RWPE1 (cell line): ENCODE results near the gene ALDH1L2.

Experiments used
- CTCF ChIA-PET: fragments of 350-600 bp; sonication (Branson Sonifier 250); formaldehyde crosslinking; extraction: SDS; loops from one replicate; lab custom pipeline; 2021; lab: Yijun Ruan, JAX
- POLR2A ChIA-PET: fragments of 400-600 bp; formaldehyde crosslinking; extraction: SDS; loops from one replicate; lab custom pipeline; 2020; ENCODE audit warnings: antibody characterized with exemption; ENCODE audit not compliant: low non-redundant PET; lab: Yijun Ruan, JAX
- DNase-seq: peaks from one replicate; pipeline ENCODE4 v3.0.0; 2012; ENCODE audit warnings: low spot score
- H3K27ac ChIP-seq: fragments of 450-650 bp; 2 replicates; pipeline ENCODE4 v1.5.1; 2017
- TF ChIP-seq, protein P1 (sequence below): fragments of 450-650 bp; conservative IDR thresholded peaks from 2 replicates; pipeline ENCODE4 v1.5.1; 2017; ENCODE audit warnings: low read depth, mild to moderate bottlenecking

The ALDH1L2 gene

DNA sequence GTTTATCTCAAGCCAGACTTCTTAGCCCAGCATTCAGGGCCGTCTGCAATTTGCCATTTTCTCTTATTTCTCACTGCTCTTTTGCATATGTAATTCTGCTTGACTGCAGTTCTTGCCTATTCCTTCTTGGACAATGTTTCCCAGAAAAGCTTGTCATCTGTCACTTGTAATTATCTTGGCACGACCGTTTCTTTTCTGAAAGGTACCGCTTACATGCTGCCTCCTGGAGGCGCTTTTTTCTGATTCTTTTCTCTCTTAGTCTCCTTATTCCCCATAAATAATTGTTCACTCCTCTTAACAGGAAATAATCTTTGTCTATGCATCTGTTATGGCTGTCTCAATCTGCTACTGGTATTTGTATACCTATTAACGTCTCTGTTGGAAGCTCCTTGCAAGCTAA lies 1.2 kb upstream of the ALDH1L2 start:
- H3K27ac ChIP-seq: no peak overlapping the region
- DNase-seq: no peak
- ChIA-PET POLR2A (no interaction called here), CTCF (interaction anchor here (0.6 kb wide), 1 partner anchor 1063 kb away, joined by 3 read pairs; no protein-coding TSS in a partner anchor)
- TF ChIP-seq, protein P1, sequence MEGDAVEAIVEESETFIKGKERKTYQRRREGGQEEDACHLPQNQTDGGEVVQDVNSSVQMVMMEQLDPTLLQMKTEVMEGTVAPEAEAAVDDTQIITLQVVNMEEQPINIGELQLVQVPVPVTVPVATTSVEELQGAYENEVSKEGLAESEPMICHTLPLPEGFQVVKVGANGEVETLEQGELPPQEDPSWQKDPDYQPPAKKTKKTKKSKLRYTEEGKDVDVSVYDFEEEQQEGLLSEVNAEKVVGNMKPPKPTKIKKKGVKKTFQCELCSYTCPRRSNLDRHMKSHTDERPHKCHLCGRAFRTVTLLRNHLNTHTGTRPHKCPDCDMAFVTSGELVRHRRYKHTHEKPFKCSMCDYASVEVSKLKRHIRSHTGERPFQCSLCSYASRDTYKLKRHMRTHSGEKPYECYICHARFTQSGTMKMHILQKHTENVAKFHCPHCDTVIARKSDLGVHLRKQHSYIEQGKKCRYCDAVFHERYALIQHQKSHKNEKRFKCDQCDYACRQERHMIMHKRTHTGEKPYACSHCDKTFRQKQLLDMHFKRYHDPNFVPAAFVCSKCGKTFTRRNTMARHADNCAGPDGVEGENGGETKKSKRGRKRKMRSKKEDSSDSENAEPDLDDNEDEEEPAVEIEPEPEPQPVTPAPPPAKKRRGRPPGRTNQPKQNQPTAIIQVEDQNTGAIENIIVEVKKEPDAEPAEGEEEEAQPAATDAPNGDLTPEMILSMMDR: no peak

- DNase-seq: no peak
- POLR2A ChIA-PET: no interaction called here
- CTCF ChIA-PET: interaction anchor here (0.6 kb wide), 1 partner anchor 31 kb away, joined by 3 read pairs; no protein-coding TSS in a partner anchor
- TF ChIP-seq, protein P1: no peak
- peak overlapping the region; percentile 56 for H3K27ac ChIP-seq
Measured at GRCh38 chr12:105083551-105084105, 630 bp downstream of the ALDH1L2 start.

DNA sequence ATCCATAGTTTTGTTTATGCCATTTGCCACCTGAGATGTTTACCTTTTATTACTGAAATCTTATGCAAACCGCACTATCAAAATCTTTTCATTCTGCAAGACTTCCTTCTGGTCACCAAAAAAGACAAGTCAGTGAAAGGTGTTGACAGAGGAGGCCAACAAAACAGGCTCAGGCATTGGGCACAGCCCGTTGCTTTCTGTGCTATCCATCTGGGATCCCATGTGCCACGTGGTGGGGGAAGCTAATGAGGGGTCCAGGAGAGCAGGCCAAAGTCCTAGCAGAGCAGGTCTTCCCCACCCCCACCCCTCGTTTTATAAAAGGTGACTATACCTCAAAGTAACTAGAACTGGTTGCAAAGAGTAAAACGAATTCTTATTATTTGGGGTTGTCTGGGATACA lies 1.2 kb downstream of the ALDH1L2 start:
- POLR2A ChIA-PET: no interaction called here

DNA sequence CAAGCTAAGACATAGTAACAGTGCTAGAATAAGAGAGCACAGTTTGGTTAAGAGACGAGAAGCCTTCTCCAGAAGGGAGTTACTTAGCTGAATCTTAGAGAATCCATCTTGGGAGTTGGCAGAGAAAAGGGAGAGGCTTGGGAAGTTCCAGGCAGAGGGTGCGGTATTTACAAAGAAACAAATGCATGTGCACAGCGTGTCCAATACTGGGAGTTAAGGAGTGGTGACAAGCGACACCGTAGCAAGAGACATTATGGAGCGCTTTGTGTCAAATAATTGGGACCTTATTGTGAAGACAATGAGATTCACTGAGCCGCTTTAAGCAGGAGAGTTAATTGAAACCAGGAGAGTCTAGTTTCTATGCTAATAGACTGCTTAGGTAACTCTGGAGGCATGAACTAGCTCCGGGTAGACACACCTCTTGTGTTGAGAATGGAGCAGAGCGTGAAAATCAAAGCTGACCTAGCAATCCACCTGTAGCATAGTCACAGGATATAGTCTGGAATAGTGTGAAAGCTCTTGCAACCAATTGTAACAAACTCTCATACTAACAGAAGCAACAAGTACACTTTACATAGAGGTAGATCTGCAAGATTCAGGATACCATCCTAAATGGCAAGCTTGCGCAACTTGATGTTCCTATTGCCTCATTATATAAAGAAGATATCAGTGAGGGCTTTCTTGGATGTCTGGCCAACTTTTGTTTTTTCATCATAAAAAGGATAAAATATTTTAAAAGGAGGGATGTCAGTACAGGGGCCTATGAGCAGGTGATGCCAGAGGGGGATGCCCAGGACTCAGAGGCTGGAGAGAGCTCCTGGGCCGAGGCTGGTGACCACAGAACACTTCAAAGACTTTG lies 5.3 kb downstream of the ALDH1L2 start:
- DNase-seq: no peak
- TF ChIP-seq, protein P1: no peak
- ChIA-PET POLR2A (no interaction called here), CTCF (interaction anchor here (1.1 kb wide), 1 partner anchor 15 kb away, joined by 3 read pairs; no protein-coding TSS in a partner anchor)
- no peak overlapping the region for H3K27ac ChIP-seq

More for the DNA sequence above, 1.2 kb downstream of the ALDH1L2 start:
- CTCF ChIA-PET: no interaction called here
- no peak overlapping the region for H3K27ac ChIP-seq
- no peak for DNase-seq
- TF ChIP-seq, protein P1: no peak

DNA sequence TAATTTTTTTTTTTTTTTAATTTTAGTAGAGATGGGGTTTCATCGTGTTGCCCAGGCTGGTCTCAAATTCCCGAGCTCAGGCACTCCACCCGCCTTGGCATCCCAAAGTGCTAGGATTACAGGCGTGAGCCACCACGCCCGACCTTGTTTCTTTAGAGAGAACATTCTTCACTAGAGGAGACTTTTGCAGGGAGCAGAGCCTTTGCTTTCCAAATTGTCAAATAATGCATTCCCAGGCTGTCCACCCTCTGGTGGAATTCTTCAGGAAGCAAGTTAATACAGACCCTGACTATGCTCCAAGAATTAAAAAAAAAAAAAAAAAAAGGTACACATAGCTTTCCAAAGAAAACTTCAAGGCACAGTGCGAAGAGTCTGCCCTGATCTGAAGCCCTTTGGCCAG lies 6.8 kb downstream of the ALDH1L2 start:
- H3K27ac ChIP-seq: peak overlapping the region; percentile 79
- POLR2A ChIA-PET: no interaction called here
- DNase-seq: no peak
- TF ChIP-seq, protein P1: no peak
- CTCF ChIA-PET: no interaction called here

GRCh38 chr12:105076913-105077312 lies 7.3 kb downstream of the ALDH1L2 start:
- TF ChIP-seq, protein P1: no peak
- DNase-seq: no peak
- ChIA-PET POLR2A (no interaction called here), CTCF (interaction anchor here (0.6 kb wide), 1 partner anchor 756 kb away, joined by 4 read pairs; no protein-coding TSS in a partner anchor)
- H3K27ac ChIP-seq: peak overlapping the region; percentile 79
